GM21390 (cell line): ENCODE data around the gene ATP2C1.

Experiments
- ATAC-seq: cut with Tn5 transposase; IDR thresholded peaks from one replicate; pipeline ENCODE4 v1.9.1; 2021; ENCODE audit not compliant: unreplicated experiment

Gene ATP2C1

DNA sequence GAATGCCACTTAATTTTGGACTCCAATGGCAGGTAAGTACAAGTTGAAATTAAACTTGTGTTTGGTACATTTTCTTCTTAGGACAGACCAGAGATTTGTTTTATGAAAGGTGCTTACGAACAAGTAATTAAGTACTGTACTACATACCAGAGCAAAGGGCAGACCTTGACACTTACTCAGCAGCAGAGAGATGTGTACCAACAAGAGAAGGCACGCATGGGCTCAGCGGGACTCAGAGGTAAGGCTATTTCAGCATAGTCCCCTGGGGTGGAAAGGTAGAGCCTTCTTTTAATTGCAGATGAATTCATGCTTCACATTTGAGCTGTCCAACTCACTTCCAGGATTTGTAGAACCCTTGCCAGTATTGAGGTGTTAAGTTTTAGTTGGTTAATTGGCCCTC lies 81.4 kb downstream of the ATP2C1 start:
- no peak for ATAC-seq

DNA sequence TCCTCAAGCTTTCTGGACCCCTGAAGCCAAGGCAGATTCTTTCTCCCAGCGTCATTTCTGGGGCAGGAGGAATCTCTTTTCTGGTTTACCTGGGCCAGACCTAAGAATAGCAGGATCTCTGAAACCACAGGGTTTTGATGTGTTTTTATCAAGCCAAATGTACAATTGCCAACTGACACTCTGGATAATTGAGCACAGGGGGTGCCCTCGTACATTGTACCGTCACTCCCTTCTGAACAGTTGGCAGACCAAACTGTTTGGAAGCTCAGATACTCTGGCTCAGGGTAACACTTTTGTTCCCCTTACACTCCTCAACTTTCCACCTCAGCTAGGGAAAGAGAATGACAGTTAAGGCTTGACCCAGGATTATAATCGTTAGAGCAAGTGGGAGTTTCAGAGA lies 82.8 kb downstream of the ATP2C1 start:
- ATAC-seq, result no peak

DNA sequence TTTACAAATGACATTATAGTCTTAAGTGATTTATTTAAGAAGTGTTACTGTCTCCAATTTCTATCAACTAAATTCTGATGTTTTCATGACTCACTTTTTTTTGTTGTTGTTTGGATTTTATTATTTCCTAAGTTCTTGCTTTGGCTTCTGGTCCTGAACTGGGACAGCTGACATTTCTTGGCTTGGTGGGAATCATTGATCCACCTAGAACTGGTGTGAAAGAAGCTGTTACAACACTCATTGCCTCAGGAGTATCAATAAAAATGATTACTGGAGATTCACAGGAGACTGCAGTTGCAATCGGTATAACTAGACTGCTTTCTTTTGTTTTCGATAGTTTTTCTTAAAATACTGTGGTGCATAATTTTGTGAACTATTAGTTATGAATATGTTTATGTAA lies 85.2 kb downstream of the ATP2C1 start:
- no peak for ATAC-seq

DNA sequence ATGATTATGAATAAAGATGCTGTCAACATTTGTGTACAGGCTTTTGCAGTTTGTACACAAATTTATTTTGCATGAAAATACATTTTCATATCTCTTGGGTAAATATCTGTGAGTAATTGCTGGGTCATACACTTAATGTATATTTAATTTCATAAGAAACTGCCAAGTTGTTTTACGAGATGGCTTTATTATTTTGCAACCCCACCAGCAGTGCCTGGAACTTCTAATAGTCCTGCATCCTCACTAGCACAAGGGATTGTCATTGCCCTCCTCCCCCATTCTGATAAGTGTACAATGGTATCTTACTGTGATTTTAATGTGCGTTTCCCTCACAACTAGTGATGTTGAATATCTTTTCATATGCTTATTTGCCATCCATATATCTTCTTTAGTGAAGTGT lies 87.6 kb downstream of the ATP2C1 start:
- no peak for ATAC-seq

DNA sequence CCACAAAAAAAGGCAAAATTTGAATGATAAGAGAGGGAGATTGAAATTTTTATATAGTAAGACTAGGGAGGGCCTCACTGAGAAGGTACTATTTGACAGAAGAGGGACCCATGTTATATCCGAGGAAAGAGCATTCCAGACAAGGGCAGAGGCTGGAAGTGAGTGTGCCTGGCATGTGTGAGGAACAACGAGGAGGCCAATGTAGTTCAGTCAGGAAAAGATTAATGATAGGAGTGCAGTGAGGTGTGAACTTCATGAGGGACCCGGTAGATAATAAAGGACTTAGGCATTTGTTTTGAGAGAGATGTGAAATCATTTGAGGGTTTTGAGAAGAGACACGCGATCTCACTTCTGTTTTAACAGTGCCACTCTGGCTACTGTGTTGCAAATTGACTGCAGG lies 96.4 kb downstream of the ATP2C1 start:
- ATAC-seq, result no peak

DNA sequence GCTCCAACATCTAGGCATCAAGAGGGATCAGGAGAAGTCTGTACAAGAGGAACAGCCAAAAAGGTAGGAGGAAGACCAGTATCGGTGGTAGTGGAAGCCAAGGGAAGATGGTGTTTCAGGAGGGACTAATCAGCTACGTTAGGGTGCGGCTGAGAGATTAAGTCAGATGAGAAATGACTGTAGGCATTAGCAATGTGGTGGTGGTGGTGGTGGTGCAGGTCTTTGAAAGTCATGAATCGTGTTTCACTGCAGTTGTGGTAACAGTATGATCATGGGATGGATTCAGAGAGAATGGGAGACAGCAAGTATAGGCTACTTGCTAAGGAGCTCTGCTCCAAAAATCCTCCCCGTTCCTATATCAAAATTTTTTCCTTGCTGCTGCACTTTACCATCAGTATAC lies 97.2 kb downstream of the ATP2C1 start:
- no peak for ATAC-seq

DNA sequence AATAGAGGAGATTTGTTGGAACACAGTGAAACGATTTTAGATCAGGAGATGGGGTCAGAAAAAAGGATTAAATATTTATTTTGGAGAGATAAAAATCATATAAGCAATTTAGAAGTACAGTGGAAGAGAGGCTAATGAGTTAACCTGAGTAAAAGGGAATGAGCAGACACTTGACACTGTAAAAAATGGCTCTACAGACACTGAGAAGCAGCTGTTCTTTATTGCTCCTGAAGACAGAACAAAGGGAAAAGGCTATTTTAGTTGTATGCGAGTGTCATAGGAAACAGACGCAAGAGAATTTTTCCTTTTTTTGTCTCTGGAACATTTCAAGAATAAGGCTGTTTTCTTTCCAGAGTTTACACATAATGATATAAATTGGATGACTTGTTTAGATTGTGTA lies 98.5 kb downstream of the ATP2C1 start:
- no peak for ATAC-seq

DNA sequence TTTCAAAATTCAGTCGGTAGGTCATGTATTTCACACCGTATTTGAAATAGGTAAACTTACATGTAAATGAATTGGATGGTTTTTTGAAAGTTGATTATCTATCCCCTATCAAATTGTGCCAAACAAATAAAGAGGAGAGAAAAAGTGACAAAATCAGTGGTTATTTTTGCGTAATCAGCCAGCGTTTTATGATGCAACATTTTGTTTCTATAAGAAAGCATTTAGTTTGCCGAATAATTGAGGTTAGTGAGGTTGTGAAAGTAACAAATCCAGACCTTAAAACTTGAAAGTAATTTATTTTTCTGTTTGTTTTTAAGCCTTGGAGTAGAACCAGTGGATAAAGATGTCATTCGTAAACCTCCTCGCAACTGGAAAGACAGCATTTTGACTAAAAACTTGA lies 103.4 kb downstream of the ATP2C1 start:
- ATAC-seq, result no peak

DNA sequence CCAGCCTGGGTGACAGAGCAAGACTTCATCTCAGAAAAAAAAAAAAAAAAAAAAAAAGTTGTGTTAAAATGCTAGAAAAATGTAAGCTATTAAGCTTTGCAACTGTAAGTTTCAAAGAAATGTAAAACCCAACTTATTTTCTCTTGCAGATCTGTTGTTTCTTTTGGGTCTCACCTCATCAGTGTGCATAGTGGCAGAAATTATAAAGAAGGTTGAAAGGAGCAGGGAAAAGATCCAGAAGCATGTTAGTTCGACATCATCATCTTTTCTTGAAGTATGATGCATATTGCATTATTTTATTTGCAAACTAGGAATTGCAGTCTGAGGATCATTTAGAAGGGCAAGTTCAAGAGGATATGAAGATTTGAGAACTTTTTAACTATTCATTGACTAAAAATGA lies 107.2 kb downstream of the ATP2C1 start:
- no peak for ATAC-seq

DNA sequence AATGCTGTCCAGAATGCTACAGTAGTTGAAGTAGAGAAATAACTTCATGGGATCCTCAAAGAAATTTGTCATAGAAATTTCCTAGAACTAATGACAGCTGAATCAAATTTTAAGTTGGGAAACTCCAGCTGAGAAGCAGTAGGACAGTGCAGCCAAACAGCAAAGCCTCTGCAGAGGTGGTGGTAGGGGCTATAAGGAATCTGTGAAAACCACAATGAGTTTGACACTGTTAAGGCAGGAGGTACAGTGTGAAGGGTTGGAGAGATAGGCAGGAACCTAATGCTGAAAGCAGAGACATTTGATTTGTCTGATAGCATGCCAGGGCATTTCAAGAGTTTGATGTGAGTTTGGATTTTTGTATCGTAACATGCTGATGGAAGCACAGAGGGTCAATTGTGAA lies 110.7 kb downstream of the ATP2C1 start:
- no peak for ATAC-seq

DNA sequence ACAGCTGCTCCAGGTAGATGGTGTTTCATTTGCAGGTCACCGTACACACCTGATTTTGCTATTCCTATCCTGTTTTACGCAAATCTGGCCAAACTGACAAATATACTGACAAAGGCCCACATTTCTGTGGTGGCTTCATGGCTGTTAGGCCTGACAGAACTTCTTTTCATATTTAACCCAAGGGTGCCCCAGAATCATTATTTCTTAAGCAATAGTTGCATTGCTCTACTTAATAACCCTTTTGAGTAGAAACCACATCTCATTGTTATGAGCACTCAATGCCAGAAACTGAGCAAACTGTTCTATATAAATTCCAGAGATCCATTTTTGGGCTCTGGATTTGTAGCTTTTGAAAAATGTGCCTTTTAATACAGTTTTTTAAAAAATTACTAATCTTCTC lies 113.4 kb downstream of the ATP2C1 start:
- ATAC-seq, result no peak

DNA sequence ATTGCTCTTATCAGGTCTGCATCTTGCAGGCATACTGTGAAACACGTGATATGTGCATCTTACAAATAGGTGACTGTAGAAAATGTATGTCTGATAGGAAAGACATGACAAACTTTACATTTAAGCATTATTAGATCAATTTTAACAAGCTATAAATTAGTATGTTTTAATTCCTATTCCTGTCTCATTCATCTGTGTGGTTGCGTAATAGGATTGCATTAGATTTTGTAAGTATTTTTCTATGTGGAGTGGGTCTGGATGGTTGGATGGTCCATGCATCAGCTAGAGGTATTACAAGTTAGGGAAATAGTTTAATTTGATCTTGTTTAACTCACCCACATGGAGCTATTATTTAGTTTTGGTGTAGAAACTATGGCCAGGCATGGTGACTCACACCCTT lies 113.9 kb downstream of the ATP2C1 start:
- ATAC-seq, result no peak

DNA sequence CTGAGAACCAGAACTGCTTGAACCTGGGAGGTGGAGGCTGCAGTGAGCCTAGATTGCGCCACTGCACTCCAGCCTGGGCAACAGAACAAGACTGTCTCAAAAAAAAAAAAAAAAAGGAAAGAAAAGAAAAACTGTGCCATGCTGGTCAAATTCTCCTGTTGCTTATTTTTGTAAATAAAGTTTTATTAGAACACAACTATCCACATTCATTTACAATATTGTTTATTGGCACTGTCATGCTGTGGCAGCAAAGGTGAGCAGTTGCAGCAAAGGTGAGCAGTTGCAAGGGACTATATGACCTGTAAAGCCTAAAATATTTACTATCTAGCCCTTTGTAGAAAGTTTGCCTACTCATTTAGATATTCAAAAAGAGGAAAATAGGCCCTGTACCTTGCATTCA lies 114.4 kb downstream of the ATP2C1 start:
- no peak for ATAC-seq

DNA sequence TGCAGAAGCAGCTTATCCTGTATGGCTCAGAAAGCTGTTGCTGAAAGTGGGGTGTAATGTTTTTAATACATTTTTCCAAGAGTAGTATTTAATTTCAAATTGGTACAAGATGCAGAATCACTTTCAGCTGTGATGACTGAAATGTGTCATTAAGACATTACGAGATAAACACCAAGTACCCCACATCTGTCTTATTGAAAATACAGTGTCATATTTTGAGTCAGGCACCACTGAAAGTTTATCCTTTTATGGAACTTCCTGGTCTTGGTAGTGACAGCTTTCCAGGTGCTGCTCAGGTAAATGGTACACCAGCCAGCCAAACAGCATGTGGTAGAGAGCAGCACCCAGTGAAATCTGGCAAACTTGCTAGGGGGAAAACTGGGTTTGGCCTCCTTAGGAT lies 115.8 kb downstream of the ATP2C1 start:
- no peak for ATAC-seq

DNA sequence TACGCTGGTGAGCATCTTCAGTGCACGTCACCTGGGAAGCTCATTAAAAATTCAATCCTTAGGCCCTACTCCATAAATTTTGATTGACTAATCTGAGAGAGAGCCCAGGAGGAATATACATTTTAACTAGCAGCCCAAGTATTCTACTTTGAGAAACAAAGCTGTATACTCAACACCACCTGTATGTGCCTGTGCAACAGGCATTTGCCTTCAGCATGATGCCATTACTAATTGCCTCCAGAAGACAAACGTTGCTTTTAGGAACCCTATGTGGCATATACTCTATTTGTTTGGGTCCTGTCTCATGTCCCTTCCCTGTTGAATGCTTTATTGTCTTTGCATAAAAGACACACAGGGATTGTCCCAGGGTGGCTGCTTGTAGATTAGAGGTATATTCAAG lies 125.1 kb downstream of the ATP2C1 start:
- ATAC-seq, result no peak

DNA sequence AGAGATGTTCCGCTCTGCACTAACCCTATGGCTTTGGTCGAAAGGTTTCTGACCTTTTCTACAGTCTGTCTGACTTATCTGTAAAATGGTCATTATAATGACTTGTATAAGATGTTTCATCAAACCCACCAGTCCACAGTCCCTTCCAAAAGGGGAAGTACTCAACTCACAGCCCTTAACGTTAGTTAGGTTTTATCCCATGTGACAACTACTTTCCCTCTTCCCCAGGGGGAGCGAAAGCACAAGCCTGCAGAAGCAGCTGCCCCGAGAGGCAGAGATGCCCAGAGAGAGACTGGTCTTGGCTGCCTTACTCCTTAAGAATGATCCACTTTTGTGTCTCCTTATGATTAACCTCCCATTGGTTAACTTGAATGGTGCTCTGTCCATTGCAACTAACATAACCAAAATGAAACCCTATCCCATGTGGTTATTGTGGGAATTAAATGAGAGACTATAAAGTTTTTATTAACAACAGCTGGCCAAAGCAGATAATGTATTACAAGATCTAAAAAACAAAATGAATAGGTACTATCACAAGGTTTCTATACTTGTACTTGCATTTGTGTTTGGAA lies 126.3 kb downstream of the ATP2C1 start:
- peak; percentile 47 for ATAC-seq

DNA sequence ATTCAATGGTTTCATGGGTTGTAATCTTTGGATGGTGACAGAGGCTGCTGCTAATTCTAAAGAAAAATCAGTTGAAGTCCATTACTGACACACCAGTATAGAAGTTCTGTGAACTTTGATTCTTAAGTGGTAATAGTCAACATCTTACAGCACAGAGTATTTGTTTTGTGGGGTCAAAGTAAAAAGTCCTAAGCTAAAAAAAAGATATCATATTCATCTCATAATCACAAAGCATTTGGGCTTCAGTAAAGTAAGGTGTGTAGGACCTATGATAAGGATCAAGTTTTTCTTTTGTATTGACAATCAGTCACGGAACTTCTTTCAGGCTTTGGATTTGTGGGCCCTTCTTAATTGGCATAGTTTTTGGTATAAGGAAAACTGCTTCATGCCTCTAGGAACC lies 131.7 kb downstream of the ATP2C1 start:
- no peak for ATAC-seq

DNA sequence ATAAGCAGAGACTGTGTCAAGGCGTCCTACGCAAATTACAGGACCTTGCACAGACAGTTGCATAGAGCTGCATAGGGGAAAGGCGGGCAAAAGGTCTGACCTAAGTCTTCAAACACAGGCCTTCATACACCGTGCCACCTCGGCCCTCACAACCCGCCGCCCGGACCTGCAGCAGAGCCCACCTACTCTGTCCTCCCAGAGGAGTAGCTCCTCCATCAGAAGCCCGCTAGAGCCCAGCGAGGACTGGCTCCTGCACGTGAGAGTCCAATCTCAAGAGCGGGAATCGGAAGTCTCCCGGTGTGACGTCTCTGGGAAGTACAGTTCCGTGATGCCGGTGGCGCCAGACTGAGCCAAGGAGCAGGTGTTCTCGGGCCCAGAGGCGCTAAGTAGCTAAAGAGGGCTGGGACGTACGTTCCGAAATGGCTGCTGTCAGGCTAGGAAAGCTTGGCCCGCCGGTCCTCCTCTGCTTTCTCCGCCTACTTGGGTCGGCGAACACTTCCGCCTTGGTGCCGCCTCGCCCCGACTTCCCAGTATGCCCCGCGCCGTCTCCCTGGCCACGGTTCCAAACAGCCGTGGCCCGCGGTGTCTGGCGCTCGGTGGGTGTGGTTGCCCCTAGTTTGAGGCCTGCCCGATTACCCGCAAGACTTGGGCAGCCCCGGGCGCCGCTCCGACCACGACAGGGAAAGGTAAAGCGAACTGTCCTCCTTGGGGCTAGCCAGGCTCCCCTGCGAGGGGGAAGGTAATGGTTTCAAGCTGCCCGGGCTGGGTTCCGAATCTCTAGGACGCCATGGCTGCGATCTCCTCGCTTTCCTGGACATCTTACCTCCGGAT lies 132.7 kb downstream of the ATP2C1 start, which contains the start of the genes ASTE1 and NEK11:
Gene ASTE1 (minus strand): TSS at position 505 of the 831 bp plus-strand sequence. CDS start 1,519 bp downstream, outside the sequence.
Gene NEK11 (plus strand): TSS at position 557 of the 831 bp plus-strand sequence. CDS start 2,832 bp downstream, outside the sequence.
- peak; percentile 98 for ATAC-seq

DNA sequence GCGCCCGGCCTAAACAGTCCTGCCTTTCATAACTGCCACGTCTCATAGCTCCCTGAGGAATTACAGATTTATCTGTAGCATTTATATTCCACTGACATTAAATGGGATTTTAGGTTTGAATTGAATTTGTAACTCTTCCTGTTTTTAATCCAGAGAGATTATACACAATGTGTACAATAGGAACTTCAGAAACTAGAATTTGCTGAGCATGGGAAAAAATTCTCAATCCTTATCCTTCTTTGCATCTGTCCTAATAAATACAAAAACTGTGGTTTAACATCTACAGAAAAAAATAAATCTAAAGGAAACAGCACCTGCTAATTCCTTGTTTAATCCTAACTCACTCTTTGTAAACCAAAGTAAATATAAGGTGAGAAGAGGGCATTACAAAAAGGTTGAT lies 135.0 kb downstream of the ATP2C1 start:
- ATAC-seq, result no peak

DNA sequence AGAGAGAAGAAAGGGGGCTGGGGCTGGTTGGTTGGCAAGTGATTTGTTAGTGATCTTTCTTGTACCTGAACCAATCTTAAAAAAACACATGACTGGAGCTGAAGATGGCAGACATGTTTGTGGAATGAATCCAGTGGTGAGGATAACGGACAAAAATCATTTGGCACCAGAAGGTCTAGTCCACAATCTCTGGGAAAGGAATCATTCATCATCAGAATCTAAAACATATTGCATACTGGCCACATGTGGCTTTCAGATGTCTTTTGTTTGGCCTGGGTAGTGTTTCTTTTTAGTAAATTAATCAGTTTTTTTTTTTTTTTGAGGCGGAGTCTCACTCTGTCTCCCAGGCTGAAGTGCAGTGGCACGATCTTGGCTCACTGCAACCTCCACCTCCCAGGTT lies 137.8 kb downstream of the ATP2C1 start:
- no peak for ATAC-seq

DNA sequence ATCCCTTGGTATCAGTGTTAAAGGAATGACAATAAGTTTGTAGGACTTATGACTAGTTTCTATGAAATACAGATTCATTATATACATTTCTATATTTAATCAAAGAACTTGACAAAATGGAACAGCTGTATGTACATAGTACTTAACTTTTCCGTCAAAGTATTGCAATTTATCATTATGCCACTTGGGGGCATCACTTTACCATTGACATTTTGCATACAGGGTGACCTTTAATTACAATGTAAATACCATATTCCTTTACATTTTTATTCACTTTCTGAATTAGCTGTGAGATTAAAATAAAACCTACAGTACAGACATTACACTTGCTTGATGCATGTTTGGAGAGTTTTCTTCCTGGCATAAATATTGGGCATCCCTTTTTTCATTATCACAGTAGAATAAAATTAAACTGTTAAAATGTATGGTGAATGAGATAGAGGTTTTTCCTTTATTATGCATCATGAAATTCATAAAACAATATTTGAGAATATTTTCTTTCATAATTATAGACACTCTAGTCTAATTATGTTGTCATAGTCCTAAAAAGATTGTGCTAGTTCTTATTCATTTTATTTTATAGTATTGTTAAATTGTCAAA lies 139.7 kb downstream of the ATP2C1 start:
- peak; percentile 81 for ATAC-seq

DNA sequence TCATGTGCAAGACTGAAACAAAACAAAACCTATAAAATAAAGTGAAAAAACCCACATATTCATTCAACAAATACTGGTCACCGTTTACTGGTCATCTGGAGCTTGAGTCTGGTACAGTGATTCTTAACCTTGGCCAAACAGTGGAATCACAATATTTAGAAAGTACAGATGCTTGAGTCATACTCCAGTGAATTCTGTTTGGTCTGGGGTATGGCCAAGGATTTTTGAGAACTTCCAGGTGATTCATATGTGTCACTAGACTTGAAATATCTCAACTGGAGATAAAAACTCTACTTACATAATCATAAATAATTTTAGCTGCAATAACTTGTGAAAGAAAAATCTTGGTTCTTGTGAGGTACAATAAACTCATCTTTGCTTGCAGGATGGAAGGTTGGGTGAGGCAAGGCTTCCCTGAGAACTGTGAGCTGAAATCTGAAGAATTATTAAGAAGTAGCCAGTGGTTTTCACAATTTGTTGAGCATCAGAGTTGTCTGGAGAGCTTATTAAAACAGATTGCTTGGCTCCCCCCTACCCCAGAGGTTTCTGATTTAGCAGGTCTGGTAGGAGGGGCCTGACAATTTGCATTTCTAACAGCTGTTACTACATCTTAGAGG lies 142.4 kb downstream of the ATP2C1 start:
- ATAC-seq, result no peak
